IPS-18a (cell line): ENCODE measurements around the gene EIF4E.
"Not testable (repeated sequence)": the region's sequence is repeated elsewhere in the genome, so short reads cannot be mapped to it uniquely, and the experiment has no call there.

Experiments used
- H3K27ac ChIP-seq: one replicate; pipeline ENCODE4 v1.5.1; 2013; ENCODE audit warnings: low read length
- H3K27me3 ChIP-seq: one replicate; pipeline ENCODE4 v1.6.1; 2013; ENCODE audit warnings: mild to moderate bottlenecking, low read length; ENCODE audit not compliant: control insufficient read depth, insufficient read depth
- H3K36me3 ChIP-seq: one replicate; pipeline ENCODE4 v1.6.1; 2013; ENCODE audit warnings: low read depth, low read length; ENCODE audit not compliant: control insufficient read depth
- H3K4me1 ChIP-seq: one replicate; pipeline ENCODE4 v1.6.1; 2013; ENCODE audit warnings: low read depth, low read length; ENCODE audit not compliant: control insufficient read depth
- H3K4me3 ChIP-seq: one replicate; pipeline ENCODE4 v1.5.1; 2013; ENCODE audit warnings: low read length
- H3K9ac ChIP-seq: one replicate; pipeline ENCODE4 v1.6.1; 2013; ENCODE audit warnings: mild to moderate bottlenecking, low read length, moderate library complexity
- H3K9me3 ChIP-seq: one replicate; pipeline ENCODE4 v1.6.1; 2013; ENCODE audit warnings: low read depth, low read length; ENCODE audit not compliant: control insufficient read depth

Gene EIF4E

DNA sequence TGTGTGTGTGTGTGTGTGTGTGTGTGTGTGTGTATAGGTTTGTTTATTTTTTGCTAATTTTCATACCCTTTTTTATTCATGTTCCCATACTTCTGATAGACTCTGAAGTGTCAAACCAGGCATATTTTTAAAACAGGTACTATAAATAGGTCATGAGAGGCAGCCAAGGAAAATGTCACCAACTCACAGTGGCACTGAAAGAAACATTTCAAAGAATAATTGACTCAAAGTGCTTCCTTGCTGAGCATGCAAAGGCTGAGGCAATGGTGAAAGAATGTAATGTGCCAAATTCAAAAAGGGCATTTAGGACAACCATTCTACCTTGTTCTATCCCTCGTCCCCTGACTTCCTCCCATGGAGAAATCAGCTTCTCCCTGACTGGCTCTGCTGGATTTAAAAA lies 95.5 kb downstream of the EIF4E start:
- no peak overlapping the region for H3K4me3 ChIP-seq
- H3K27ac ChIP-seq, result no peak overlapping the region
- no peaks in the 10 kb centered on the region for H3K4me1 ChIP-seq
- H3K36me3 ChIP-seq, result no peaks in the 10 kb centered on the region
- no peaks in the 10 kb centered on the region for H3K9me3 ChIP-seq
- H3K27me3 ChIP-seq, result no peaks in the 10 kb centered on the region
- no peak overlapping the region for H3K9ac ChIP-seq

DNA sequence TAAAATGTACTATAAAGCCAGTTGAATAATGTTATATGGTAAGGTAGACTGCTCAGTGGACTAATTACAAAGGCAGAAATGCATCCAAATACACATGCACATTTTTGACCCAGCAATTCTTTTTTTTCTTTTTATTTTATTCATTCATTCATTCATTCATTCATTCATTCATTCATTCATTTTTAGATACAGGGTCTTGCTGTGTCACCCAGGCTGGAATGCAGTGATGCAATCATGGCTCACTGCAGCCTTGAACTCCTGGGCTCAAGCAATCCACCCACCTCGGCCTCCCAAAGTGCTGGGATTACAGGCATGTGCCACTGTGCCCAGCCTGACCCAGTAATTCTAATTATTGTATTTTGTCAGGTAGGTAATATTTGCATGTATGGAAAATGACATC lies 97.9 kb downstream of the EIF4E start:
- not testable (repeated sequence) for H3K4me1 ChIP-seq, H3K27ac ChIP-seq, H3K27me3 ChIP-seq, H3K9ac ChIP-seq, H3K4me3 ChIP-seq, H3K36me3 ChIP-seq, H3K9me3 ChIP-seq
